NOMO-1 treated with DMSO at 0.1 percent for 48 hours (cell line): Measurements from ENCODE around the gene RBM19.

Source experiments
- DNase-seq: peaks from one replicate; lab custom pipeline; 2025; ENCODE audit not compliant: unreplicated experiment; lab: John Stamatoyannopoulos, UW

The RBM19 gene

GRCh38 chr12:113889076-113889475 is 77.0 kb downstream of the RBM19 start:
- no peak for DNase-seq

- DNase-seq: no peak
Measured at GRCh38 chr12:113888435-113888834, 77.7 kb downstream of the RBM19 start.

- DNase-seq: no peak
Measured at GRCh38 chr12:113887906-113888305, 78.2 kb downstream of the RBM19 start.

- no peak for DNase-seq
Measured at GRCh38 chr12:113886721-113887120, 79.4 kb downstream of the RBM19 start.

- DNase-seq: no peak
Measured at GRCh38 chr12:113884392-113884791, 81.7 kb downstream of the RBM19 start.

- DNase-seq: no peak
Measured at GRCh38 chr12:113882690-113883089, 83.4 kb downstream of the RBM19 start.

GRCh38 chr12:113880988-113881962 is 84.8 kb downstream of the RBM19 start:
- no peak for DNase-seq

GRCh38 chr12:113880326-113880725 is 85.8 kb downstream of the RBM19 start:
- no peak for DNase-seq

GRCh38 chr12:113879658-113880057 is 86.5 kb downstream of the RBM19 start:
- DNase-seq: no peak

GRCh38 chr12:113877607-113878006 is 88.5 kb downstream of the RBM19 start:
- DNase-seq: no peak

GRCh38 chr12:113876160-113876559 is 90.0 kb downstream of the RBM19 start:
- DNase-seq: no peak

- DNase-seq: no peak
Measured at GRCh38 chr12:113875691-113876090, 90.4 kb downstream of the RBM19 start.

GRCh38 chr12:113874999-113875561 is 91.0 kb downstream of the RBM19 start:
- no peak for DNase-seq

- no peak for DNase-seq
Measured at GRCh38 chr12:113874326-113874725, 91.8 kb downstream of the RBM19 start.

- no peak for DNase-seq
Measured at GRCh38 chr12:113873740-113874139, 92.4 kb downstream of the RBM19 start.

- no peak for DNase-seq
Measured at GRCh38 chr12:113870890-113871289, 95.2 kb downstream of the RBM19 start.

- DNase-seq: no peak
Measured at GRCh38 chr12:113870035-113870434, 96.1 kb downstream of the RBM19 start.

GRCh38 chr12:113868365-113868764 is 97.8 kb downstream of the RBM19 start:
- DNase-seq: no peak

- DNase-seq: no peak
Measured at GRCh38 chr12:113867258-113867657, 98.9 kb downstream of the RBM19 start.

GRCh38 chr12:113866496-113866895 is 99.6 kb downstream of the RBM19 start:
- DNase-seq: no peak

GRCh38 chr12:113863455-113863845 is 102.7 kb downstream of the RBM19 start:
- DNase-seq: no peak
